Natural killer cell (primary cell): ENCODE measurements around the gene USP14. TPM values are rescaled to one million over a fixed set of nuclear protein-coding genes. Genes with fewer than 3 reads are reported as not detected.
A peak's percentile ranks its signal among the peaks of the same experiment; 100 is the strongest.

Experiments
- ATAC-seq, 3 donors: fragments of 150-1000 bp in 2 of 3; fragments of 200-7000 bp in 1 of 3; cut with Tn5 transposase; 1 replicate in 1 of 3; 2 replicates in 2 of 3; pipeline ENCODE4 v1.10.0; 2021; ENCODE audit warnings: mild to moderate bottlenecking in 2 of 3, moderate library complexity in 2 of 3
- DNase-seq, 2 donors: peaks; one replicate each; pipeline versions ENCODE4 v3.0.0 to v3.0.0-alpha.2; 2013 to 2021; ENCODE audit warnings: mixed read lengths in 1 of 2
- H3K27ac ChIP-seq: one replicate; pipeline ENCODE4 v1.5.1; 2013; ENCODE audit warnings: mild to moderate bottlenecking, low read length
- H3K27me3 ChIP-seq: one replicate; pipeline ENCODE4 v1.6.1; 2013; ENCODE audit warnings: low read length; ENCODE audit not compliant: control insufficient read depth, insufficient read depth
- H3K36me3 ChIP-seq: one replicate; pipeline ENCODE4 v1.6.1; 2013; ENCODE audit warnings: low read length; ENCODE audit not compliant: control insufficient read depth, insufficient read depth
- H3K4me1 ChIP-seq: one replicate; pipeline ENCODE4 v1.6.1; 2013; ENCODE audit warnings: low read length; ENCODE audit not compliant: control insufficient read depth, insufficient read depth
- H3K4me3 ChIP-seq: one replicate; pipeline ENCODE4 v1.5.1; 2013; ENCODE audit warnings: low read length
- H3K9me3 ChIP-seq: one replicate; pipeline ENCODE4 v1.6.1; 2013; ENCODE audit warnings: low read length; ENCODE audit not compliant: control insufficient read depth, insufficient read depth
- H3K27ac Mint-ChIP-seq, 2 donors: one replicate each; pipeline ENCODE4 v1.8.0; 2022; ENCODE audit warnings: mild to moderate bottlenecking in 2 of 2, mixed read lengths in 2 of 2, moderate library complexity in 1 of 2
- H3K27me3 Mint-ChIP-seq, 2 donors: one replicate each; pipeline ENCODE4 v1.8.0; 2022; ENCODE audit warnings: low read depth in 2 of 2, mixed read lengths in 2 of 2
- H3K36me3 Mint-ChIP-seq: one replicate; pipeline ENCODE4 v1.8.0; 2022; ENCODE audit warnings: mixed read lengths
- H3K4me1 Mint-ChIP-seq, 2 donors: one replicate each; pipeline ENCODE4 v1.8.0; 2022; ENCODE audit warnings: mixed read lengths in 2 of 2
- H3K4me3 Mint-ChIP-seq: one replicate; pipeline ENCODE4 v1.8.0; 2022; ENCODE audit warnings: mild to moderate bottlenecking, moderate library complexity, mixed read lengths
- H3K9me3 Mint-ChIP-seq, 2 donors: one replicate each; pipeline ENCODE4 v1.8.0; 2022; ENCODE audit warnings: mixed read lengths in 2 of 2
- WGBS: methylation state at CpG from one replicate; pipeline ENCODE4 v1.1.7; 2013; ENCODE audit warnings: missing lambda C conversion rate; ENCODE audit not compliant: insufficient coverage; 5-methylcytosine and 5-hydroxymethylcytosine counted together
- intact Hi-C: fragments of 100-400 bp; cut with micrococcal nuclease; formaldehyde crosslinking; loops from one replicate; pipeline ENCODE4 v1.14.2; 2022
- total RNA-seq, 4 donors: library from RNA; stranded (reverse); fragments of 120-200 nt in 1 of 4; gene quantifications; one replicate each; pipeline versions ENCODE4 v1.2.3 to v1.2.4, GENCODE V29; 2013 to 2022
- TF ChIP-seq, protein P1 (sequence below): fragments of 200-600 bp; IDR thresholded peaks from one replicate; pipeline ENCODE4 v1.8.0; 2022; ENCODE audit warnings: antibody characterized with exemption

The USP14 gene
- total RNA-seq, 3 donors from 2014 or later (not counting 1 experiment from before 2014, with no cell fraction given), result 48.4 to 56.8 (median 50.8) TPM

DNA sequence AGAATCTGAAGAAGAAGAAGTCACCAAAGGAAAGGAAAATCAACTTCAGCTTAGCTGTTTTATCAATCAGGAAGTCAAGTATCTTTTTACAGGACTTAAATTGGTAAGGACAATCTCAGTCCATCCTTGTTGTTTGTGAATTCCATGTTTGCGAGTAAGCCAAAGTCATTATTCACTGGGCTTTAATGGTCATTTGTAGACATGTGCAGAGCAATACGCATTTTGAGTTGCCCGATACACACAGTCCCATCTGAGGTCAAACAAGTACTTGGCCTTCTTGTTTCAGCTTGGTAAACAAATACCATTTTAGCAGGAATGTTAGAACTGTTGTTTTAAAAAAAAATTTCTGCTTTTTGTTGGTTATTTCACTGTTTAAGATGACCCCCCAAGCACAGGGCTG, 40.9 kb downstream of the USP14 start:
- Histone ChIP-seq H3K27ac (no peak overlapping the region), H3K4me3 (no peak overlapping the region), H3K36me3 (peaks cover 55% of the 10 kb centered on the region), H3K4me1 (no peaks in the 10 kb centered on the region), H3K9me3 (no peaks in the 10 kb centered on the region), H3K27me3 (no peaks in the 10 kb centered on the region)
- DNase-seq, result no peak
- H3K4me3 Mint-ChIP-seq, result no peak overlapping the region
- no peaks in the 10 kb centered on the region for H3K9me3 Mint-ChIP-seq
- no peak for ATAC-seq
- peaks cover 7% of the 10 kb centered on the region for H3K36me3 Mint-ChIP-seq
- H3K27me3 Mint-ChIP-seq, result no peaks in the 10 kb centered on the region
- intact Hi-C loops, result no loop called here
- TF ChIP-seq, protein P1, sequence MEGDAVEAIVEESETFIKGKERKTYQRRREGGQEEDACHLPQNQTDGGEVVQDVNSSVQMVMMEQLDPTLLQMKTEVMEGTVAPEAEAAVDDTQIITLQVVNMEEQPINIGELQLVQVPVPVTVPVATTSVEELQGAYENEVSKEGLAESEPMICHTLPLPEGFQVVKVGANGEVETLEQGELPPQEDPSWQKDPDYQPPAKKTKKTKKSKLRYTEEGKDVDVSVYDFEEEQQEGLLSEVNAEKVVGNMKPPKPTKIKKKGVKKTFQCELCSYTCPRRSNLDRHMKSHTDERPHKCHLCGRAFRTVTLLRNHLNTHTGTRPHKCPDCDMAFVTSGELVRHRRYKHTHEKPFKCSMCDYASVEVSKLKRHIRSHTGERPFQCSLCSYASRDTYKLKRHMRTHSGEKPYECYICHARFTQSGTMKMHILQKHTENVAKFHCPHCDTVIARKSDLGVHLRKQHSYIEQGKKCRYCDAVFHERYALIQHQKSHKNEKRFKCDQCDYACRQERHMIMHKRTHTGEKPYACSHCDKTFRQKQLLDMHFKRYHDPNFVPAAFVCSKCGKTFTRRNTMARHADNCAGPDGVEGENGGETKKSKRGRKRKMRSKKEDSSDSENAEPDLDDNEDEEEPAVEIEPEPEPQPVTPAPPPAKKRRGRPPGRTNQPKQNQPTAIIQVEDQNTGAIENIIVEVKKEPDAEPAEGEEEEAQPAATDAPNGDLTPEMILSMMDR, result no peak
- H3K27ac Mint-ChIP-seq, result no peak overlapping the region
- 100% methylated on average over 3 of the region's 3 CpGs for WGBS
- no peaks in the 10 kb centered on the region for H3K4me1 Mint-ChIP-seq

DNA sequence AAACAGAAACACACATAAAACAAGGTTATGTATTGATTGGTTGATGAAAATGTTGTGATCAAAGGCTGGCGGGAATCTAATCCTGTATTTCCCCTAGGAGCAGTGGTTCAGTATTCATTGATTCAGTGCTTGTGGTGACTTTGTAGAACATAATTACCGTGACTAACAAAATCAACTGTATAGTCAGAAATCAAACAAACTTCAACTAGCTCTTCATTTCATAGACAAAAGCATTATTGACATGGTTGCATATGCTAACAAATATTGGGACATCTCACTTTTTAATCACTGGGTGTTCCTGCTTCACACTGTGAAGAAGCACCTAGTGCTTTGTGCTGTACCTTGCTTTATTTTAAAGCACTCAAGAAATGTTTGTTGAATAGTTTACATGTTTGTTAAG, 41.4 kb downstream of the USP14 start:
- H3K27ac ChIP-seq, result no peak overlapping the region
- H3K4me1 Mint-ChIP-seq, result no peaks in the 10 kb centered on the region
- H3K9me3 Mint-ChIP-seq, result no peaks in the 10 kb centered on the region
- no peaks in the 10 kb centered on the region for H3K4me1 ChIP-seq
- H3K27ac Mint-ChIP-seq, result no peak overlapping the region
- no peaks in the 10 kb centered on the region for H3K27me3 ChIP-seq
- peaks cover 59% of the 10 kb centered on the region for H3K36me3 ChIP-seq
- no peak overlapping the region for H3K4me3 ChIP-seq
- TF ChIP-seq, protein P1, result no peak
- H3K9me3 ChIP-seq, result no peaks in the 10 kb centered on the region
- ATAC-seq (no peak), DNase-seq (no peak)
- no peak overlapping the region for H3K4me3 Mint-ChIP-seq
- no peaks in the 10 kb centered on the region for H3K27me3 Mint-ChIP-seq
- 100% methylated on average over 1 of the region's 2 CpGs for WGBS
- intact Hi-C loops, result no loop called here
- peaks cover 7% of the 10 kb centered on the region for H3K36me3 Mint-ChIP-seq

DNA sequence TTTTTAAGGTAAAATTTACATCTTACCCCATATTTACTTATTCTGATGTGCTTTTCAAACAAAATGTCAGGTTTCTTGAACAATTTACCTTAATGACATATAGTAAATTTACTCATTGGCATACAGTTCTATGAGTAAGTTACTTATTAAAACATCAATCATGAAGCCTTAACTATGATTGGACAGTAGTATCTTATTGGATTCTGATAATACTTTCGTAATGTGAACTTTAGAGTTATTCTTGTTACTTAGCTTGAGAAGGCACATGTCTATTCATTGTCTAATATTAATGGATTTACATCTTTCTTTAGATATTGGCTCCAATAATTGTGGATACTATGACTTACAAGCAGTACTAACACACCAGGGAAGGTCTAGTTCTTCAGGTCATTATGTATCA, 51.7 kb downstream of the USP14 start:
- no CpG with 5 or more reads among the region's 1 CpG for WGBS
- Mint-ChIP-seq H3K9me3 (no peaks in the 10 kb centered on the region), H3K27ac (peak overlapping the region; percentile 16 to 31), H3K27me3 (no peaks in the 10 kb centered on the region), H3K36me3 (peaks cover 44% of the 10 kb centered on the region), H3K4me1 (peaks cover 0 to 13% of the 10 kb centered on the region in 2 donors), H3K4me3 (no peak overlapping the region)
- H3K36me3 ChIP-seq, result peaks cover 72% of the 10 kb centered on the region
- intact Hi-C loops, result no loop called here
- DNase-seq (no peak), ATAC-seq (no peak)
- TF ChIP-seq, protein P1, result no peak
- no peaks in the 10 kb centered on the region for H3K4me1 ChIP-seq
- H3K27me3 ChIP-seq, result no peaks in the 10 kb centered on the region
- H3K4me3 ChIP-seq, result no peak overlapping the region
- H3K27ac ChIP-seq, result no peak overlapping the region
- no peaks in the 10 kb centered on the region for H3K9me3 ChIP-seq

DNA sequence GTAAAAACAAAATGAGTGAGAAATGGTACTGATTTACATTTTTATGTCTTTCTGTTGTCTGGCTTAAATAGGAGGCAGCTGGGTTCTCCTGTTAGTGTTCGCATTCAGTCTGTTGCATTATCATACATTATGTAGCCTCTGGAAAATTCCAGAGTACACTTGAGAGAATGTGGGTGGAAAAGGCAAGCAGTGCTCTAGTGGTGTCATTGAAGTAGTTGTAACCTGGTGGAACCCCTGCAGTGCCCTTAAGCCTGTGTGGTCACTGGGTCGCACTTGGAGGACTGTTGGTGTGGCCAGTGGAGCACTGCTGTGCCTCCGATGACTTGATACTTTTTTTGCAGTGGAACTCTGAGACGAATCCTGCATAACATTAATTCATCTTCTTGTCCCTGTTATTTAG, 52.4 kb downstream of the USP14 start:
- TF ChIP-seq, protein P1, result no peak
- DNase-seq, result no peak
- H3K4me1 Mint-ChIP-seq, result peaks cover 0 to 13% of the 10 kb centered on the region in 2 donors
- Histone ChIP-seq H3K4me3 (no peak overlapping the region), H3K27me3 (no peaks in the 10 kb centered on the region), H3K27ac (no peak overlapping the region), H3K4me1 (no peaks in the 10 kb centered on the region), H3K9me3 (no peaks in the 10 kb centered on the region), H3K36me3 (peaks cover 72% of the 10 kb centered on the region)
- H3K27ac Mint-ChIP-seq, result peak overlapping the region in 1 of 2 donors; percentile 25
- no peak overlapping the region for H3K4me3 Mint-ChIP-seq
- H3K9me3 Mint-ChIP-seq, result no peaks in the 10 kb centered on the region
- no peaks in the 10 kb centered on the region for H3K27me3 Mint-ChIP-seq
- no peak for ATAC-seq
- WGBS, result 100% methylated on average over 4 of the region's 4 CpGs
- intact Hi-C loops, result no loop called here
- H3K36me3 Mint-ChIP-seq, result peaks cover 37% of the 10 kb centered on the region
